Measurements from ENCODE around the gene SLC7A4.
"Not testable (repeated sequence)": the region's sequence is repeated elsewhere in the genome, so short reads cannot be mapped to it uniquely, and the experiment has no call there.

Gene SLC7A4, protein sequence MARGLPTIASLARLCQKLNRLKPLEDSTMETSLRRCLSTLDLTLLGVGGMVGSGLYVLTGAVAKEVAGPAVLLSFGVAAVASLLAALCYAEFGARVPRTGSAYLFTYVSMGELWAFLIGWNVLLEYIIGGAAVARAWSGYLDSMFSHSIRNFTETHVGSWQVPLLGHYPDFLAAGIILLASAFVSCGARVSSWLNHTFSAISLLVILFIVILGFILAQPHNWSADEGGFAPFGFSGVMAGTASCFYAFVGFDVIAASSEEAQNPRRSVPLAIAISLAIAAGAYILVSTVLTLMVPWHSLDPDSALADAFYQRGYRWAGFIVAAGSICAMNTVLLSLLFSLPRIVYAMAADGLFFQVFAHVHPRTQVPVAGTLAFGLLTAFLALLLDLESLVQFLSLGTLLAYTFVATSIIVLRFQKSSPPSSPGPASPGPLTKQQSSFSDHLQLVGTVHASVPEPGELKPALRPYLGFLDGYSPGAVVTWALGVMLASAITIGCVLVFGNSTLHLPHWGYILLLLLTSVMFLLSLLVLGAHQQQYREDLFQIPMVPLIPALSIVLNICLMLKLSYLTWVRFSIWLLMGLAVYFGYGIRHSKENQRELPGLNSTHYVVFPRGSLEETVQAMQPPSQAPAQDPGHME

DNA sequence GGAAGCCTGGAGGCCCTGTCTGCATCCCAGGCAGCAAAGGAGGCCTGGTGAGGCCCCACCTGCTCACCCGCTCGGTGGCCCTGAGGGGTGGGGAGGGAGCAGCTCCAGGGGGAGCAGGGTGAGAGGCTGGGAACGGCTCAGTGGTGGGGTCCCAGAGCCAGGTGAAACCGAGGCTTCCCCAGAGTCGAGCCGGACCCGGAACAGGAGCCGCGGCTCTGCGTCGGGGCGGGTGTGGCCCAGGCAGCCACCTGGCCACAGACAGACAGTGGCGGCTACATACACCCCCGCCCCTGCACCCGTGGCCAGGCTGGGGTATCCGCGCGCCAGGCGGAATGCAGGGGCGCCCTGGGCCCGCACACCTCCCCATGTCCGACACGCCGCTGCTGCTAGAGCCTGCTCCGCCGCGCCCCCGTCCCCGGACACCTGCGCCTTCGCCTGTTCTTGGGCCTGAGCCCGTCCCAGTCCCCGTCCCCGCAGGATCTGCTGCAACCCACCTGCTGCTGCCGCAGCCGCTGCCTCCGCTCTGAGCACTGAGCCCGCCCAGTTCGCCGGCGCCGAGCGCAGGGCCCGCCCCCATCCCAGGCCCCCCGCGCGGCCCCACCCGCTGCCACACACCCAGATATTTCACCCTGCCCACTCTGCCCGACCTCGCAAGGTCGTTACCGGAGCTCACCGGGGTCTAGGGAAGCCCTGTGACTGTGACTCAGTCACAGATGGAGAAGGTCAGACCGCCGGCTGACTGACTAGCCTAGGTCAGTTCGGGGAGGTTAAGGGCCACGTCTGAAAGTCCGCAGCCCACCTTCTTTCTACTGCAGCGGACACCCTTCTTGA is at the start of gene SLC7A4:
SLC7A4 (minus strand) TSS at position 525 of the 831 bp plus-strand sequence. CDS start 749 bp downstream, outside the sequence.
- DNase-seq (ENCODE audit: low spot score): no peak
- no peak for FAIRE-seq

DNA sequence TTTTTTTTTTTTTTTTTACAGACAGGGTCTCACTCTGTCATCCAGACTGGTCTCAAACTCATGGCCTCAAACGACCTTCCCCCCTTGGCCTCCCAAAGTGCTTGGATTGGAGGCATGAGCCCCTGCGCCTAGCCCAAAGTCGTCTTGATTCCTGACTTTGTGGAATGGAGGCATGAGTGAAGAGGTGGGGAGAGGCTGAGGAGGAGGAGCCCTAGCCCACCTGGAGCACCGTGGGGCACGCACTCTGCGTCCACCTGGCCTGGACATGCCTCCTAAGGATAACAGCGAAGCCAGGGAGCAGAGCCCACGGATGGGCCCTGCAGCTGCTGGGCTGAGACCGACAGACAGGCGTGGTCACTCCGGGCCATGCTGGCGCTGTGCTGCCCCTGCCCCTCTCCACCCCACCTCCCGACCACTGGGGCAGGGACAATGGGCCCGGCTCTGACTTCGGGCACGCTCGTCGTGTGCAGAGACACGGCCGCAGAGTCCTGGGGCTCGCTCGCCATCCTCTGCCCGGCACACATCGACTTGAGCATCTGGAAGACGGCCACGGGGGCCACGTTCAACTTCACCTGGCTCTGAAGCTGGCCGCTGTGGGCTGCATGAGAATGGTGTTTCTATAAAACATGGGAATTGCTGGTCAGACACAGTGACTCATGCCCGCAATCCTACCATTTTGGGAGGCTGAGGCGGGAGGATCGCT is 48.2 kb upstream of the SLC7A4 start:
- DNase-seq (ENCODE audit: low spot score): no peak
- no peak for FAIRE-seq

DNA sequence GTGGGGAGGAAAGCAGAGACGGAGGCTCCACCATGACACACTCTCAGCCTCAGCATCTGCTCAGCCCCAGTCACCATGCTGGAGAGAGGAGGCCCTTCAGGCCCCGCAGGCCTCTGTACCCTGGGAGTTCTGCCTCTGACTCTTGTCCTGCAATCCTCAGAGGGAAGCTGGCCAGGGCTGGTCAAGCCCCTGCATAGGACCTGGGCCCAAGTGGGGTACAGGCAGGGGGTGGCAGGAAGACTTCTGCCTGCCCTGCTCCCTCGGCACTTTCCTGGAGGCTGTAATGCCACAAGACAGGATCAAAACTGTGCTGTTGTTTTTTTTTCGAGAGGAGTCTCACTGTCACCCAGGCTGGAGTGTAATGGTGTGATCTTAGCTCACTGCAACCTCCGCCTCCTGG is 47.1 kb upstream of the SLC7A4 start:
- no peak for FAIRE-seq
- DNase-seq (ENCODE audit: low spot score): no peak

DNA sequence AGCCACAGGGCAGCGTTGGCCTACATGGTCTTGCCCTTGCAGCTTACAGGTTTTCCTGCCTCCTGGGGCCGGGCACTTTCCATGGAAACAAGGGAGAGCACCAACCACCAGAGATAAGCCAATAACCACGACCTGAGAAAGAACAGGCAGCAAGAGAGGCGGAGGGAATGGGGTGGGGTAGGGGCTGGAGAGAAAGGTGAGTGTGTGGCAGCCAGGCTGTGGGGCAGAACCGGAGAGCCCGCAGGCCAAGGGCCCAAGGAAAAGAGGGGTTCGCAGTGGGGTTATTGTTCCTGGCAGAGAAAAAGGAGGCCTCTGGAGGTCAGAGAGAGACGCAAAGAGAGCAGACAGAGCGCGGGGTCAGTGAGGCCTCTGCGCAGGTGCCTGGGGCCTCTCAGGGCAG is 46.6 kb upstream of the SLC7A4 start:
- DNase-seq (ENCODE audit: low spot score): no peak
- no peak for FAIRE-seq

GRCh38 chr22:21077884-21078508 is 45.6 kb upstream of the SLC7A4 start:
- DNase-seq (ENCODE audit: low spot score) (no peak), FAIRE-seq (no peak)

DNA sequence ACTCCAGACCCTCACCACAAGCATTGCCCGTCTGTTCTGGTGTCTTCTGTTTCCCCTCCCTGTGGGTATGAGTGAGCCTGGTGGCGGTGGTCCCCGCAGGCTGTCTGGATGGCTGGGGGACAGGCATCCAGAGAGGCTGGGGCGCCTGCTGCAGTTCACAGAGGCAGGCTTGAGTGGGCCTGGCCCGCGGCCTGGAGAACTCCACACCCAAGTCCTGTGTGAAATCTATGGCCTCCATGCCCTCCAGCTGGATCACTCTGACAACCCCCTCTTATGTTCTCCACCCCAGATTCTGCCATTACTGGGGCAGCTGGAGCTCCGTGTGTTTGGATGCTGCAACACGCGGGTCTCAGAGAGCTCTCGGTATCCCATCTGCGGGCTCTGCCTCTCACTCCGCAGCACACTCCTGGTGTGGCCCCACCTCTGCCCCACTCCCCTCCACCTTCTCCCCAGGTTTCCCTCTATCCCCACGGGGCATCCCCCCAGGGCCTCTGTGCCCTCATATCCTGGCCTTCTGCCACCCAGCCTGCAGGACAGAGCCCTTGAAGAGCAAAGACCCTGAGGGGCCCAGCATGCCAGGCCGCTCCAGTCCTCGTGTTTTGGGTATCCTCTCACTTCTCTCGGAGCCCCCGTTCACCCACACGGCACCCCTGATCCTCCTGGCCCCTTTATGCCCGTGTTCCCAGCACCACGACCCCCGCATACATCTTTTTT is 44.7 kb upstream of the SLC7A4 start:
- no peak for FAIRE-seq
- no peak for DNase-seq (ENCODE audit: low spot score)

DNA sequence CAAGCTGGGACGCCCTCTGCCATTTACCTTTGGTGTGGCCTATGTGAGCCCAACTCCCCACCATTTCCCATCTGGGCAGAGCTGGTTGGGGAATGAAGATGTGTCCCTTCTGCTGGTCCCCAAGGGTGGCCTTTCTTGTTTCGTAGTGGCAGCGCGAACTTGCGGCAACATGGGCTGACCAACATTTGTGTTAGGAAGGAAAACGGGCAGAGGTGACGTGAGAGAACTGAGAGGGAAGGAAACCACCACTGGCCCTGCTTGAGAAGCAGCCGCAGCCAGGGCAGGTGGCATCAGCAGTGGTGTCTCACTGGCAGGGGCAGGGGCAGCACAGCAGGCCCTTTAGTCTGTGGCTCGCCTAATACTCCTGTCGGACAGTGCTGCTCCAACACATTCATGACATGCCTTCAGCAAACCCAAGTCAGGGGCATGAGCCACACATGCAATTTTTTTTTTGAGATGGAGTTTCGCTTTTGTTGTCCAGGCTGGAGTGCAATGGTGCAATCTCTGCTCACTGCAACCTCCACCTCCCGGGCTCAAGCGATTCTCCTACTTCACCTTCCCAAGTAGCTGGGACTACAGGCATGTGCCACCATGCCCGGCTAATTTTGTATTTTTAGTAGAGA is 43.3 kb upstream of the SLC7A4 start:
- FAIRE-seq (peak; percentile 65), DNase-seq (ENCODE audit: low spot score) (no peak)

- DNase-seq (ENCODE audit: low spot score) (peak; percentile 57), FAIRE-seq (no peak)
Observed at GRCh38 chr22:21074102-21074715, 41.8 kb upstream of the SLC7A4 start.

DNA sequence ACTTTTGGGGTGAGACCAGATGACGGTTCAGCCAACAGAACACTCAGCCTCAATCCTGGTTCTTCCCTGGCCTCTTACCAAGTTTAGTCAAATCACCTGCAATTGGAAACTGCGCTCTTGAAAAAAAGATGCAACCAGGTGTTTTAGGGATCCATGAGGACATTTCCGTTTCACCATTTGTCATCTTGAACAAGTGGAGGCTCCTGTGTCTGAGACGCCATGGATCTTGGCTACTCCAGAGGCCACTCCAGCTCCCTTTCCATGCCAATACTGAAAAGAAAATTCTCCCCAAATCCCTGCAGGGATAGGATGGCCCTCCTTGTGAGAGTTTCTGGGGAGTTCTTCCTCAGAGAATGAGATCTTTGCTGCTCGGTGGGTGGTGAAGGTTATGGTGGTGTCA is 41.1 kb upstream of the SLC7A4 start:
- DNase-seq (ENCODE audit: low spot score) (no peak), FAIRE-seq (no peak)

GRCh38 chr22:21073023-21073422 is 40.7 kb upstream of the SLC7A4 start:
- DNase-seq (ENCODE audit: low spot score): no peak
- peak; percentile 55 for FAIRE-seq

DNA sequence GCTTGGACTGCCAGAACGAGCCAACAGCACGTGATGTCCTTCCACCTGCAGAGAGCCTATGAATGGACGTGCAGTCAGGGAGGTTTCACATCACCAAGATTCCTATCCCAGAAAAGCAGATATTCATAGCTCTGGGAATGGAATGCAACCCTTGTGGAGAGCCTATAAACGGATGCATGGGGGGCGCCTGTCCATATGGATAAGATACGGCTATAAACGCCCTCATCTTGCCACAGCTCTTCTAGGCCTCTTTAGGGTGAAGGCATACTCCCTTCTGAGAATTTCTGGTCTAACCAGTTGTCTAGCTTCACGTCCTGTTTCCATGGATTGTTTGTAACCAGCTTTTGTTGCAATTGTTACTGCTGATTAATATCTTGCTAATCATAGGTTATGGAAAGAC is 39.4 kb upstream of the SLC7A4 start:
- FAIRE-seq; DNase-seq (ENCODE audit: low spot score): not testable (repeated sequence)

DNA sequence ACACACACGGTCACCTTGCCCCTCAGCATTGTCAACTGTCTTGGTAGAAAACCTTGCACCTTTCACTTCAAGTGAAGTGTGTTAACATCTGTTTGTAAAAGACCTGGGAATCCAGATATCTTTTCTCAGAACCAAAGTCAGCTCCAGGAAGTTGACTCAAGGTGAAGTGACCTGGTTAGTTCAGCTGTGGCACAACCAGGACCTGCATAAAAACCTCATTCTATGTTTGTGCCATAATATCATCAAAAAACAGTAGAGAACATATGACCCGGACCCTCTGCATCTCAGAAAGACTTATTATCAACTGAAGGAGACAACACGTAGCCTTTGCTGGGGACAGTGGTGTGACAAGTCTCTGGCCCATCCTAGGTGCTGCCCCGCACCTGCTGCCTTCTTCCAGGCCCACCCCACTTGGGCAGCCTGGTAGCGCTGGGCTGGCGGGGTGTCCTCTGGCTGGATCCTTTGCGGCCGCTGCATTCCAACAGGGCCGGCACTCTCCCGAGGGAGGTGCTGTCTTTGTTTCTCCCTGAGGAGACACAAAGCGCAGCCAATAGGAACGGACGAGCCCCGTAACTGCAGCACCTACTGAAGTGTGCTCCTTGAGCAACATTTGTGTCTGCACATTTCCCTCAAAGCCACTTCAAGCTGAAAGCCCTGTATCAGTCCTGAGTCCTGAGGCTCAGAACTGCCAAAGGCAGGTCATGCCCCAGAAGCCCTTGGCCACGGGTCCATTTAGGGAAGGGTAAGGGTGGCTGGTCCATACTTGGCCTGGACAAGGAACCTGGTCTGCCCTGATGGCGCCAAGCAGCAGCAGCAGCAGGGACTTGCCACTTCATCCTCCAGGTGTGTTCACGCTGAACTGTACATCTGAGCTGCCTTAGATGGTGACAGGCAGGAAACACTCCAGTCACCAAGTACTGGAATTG is 38.6 kb upstream of the SLC7A4 start:
- DNase-seq (ENCODE audit: low spot score): no peak

GRCh38 chr22:21069375-21069774 is 37.0 kb upstream of the SLC7A4 start:
- DNase-seq (ENCODE audit: low spot score): no peak
- peak; percentile 65 for FAIRE-seq

More for the DNA sequence above, 38.6 kb upstream of the SLC7A4 start:
- no peak for FAIRE-seq

DNA sequence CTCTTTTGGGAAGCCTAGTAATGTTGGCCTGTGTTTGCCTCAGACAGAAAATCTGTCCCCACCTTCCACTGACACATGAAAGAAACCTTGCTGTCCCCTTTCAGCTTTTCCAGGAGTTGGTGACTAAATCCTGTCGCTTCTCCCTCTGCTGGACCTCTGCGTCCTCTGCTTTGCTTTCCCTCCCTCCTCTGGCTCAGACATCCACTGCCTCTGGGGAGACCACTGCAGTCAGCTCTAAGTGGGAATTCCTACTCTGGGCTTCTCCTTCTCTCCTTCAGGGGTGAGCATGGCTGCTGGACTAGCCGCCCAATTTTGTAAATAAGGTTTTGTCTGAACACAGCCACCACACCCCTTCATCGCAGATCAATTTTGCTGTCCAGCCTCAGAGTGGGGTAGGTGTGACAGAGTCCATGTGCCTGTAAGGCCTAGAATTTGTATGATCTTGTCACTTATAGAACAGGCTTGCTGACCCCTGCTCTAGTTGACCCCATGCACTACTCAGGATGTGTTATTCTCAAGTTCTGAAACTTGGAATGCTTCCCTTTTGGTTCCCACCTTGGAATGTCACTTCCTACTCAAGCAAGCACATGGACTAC is 36.4 kb upstream of the SLC7A4 start:
- DNase-seq (ENCODE audit: low spot score) (no peak), FAIRE-seq (no peak)

DNA sequence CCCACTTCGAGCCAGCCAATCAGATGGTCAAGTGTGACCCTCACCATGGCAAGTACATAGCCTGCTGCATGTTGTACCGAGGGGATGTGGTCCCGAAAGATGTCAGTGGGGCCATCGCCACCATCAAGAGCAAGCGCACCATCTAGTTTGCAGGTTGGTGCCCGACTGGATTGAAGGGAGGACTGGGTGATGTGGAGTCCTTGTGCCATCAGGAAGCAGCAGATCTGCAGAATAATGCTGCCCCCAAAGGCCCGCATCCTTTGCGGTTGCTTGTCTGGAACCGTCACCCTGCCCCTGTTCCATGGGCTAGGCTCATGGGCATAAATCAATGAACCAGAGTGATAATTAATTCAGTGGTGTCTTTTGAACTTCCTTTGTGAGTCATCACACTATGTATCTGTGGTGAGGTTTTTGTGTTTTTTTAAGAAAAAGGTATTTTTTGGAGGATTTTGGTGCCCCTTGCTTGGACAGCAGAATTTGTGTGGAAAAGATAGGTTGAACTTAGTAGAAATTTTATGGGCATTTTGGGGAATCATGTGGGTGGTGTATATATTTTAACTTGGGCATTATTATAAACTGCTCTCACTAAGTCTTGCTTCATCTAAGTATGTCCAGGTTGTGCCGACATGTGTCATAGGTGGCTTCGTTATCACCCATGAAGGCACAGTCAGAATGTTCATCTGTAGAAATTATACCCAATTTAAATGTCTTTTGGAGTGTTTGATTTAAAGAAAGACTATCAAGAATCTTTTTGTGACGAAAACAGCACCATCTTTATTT is 35.7 kb upstream of the SLC7A4 start:
- no peak for DNase-seq (ENCODE audit: low spot score)
- FAIRE-seq: no peak

DNA sequence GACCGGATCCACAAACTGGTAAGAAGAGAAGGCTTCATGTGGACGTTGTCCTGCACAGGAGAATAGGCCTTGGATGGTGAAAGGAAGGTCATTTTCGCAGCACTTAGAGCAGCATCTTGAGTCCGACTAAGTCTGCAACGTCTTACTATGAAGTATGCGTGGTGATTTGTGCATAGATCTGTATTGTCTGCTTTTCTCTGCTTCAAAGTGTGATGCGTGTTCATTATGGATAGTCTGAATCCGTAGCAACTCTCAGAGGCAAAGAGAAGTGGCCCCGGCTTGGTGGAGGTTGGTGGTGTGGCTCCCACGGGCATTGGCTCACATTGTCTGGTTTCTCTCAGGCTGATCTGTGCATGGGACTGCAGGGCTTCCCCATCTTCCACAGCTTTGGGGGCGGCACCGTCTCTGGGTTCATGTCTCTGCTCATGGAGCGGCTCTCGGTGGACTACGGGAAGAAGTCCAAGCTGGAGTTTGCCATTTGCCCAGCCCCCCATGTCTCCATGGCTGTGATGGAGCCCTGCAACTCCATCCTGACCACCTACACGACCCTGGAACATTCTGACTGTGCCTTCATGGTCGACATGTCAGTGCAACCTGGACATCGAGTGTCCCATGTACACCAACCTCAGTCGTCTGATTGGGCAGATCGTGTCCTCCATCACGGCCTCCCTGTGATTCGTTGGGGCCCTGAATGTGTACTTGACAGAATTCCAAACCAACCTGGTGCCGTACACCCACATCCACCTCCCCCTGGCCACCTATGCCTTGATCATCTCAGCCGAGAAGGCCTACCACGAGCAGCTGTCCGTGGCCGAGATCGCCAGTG is 34.9 kb upstream of the SLC7A4 start:
- FAIRE-seq: peak; percentile 89
- no peak for DNase-seq (ENCODE audit: low spot score)
